Mucosa of gallbladder (tissue), 1 donor: Measurements from ENCODE around the gene CCDC92B. TPM values are rescaled to one million over a fixed set of nuclear protein-coding genes. Genes with fewer than 3 reads are reported as not detected.

Experiments
- DNase-seq: peaks from one replicate; pipeline ENCODE4 v3.0.0-alpha.2; 2020; ENCODE audit warnings: low spot score
- total RNA-seq: library from RNA; stranded (reverse); gene quantifications from one replicate; pipeline ENCODE4 v1.2.1, GENCODE V29; 2021
- donor health status: DM: no; HTN: no; CAD: no.

The CCDC92B gene
- total RNA-seq, 1 donor from 2014 or later, result 0.14 TPM

GRCh38 chr17:2778489-2778888, 29.0 kb upstream of the CCDC92B start:
- no peak for DNase-seq

- no peak for DNase-seq
Measured at GRCh38 chr17:2777242-2777867, 27.9 kb upstream of the CCDC92B start.

- DNase-seq, result no peak
Measured at GRCh38 chr17:2776589-2777241, 27.3 kb upstream of the CCDC92B start.

- no peak for DNase-seq
Measured at GRCh38 chr17:2775206-2775605, 25.8 kb upstream of the CCDC92B start.

- no peak for DNase-seq
Measured at GRCh38 chr17:2770129-2770528, 20.7 kb upstream of the CCDC92B start.

GRCh38 chr17:2758870-2759269, 9.4 kb upstream of the CCDC92B start:
- no peak for DNase-seq

GRCh38 chr17:2755891-2756724, 6.7 kb upstream of the CCDC92B start:
- DNase-seq, result no peak

- DNase-seq, result no peak
Measured at GRCh38 chr17:2751491-2751890, 2.0 kb upstream of the CCDC92B start.

GRCh38 chr17:2750721-2751120, 1.3 kb upstream of the CCDC92B start:
- DNase-seq, result no peak

- peak; percentile 73 for DNase-seq
Measured at GRCh38 chr17:2749784-2750181, 331 bp upstream of the CCDC92B start.

- peak; percentile 26 for DNase-seq
Measured at GRCh38 chr17:2745317-2746037, 4.0 kb downstream of the CCDC92B start.

GRCh38 chr17:2737693-2738092, 11.8 kb downstream of the CCDC92B start:
- DNase-seq, result no peak

- no peak for DNase-seq
Measured at GRCh38 chr17:2736956-2737355, 12.5 kb downstream of the CCDC92B start.

GRCh38 chr17:2735896-2736295, 13.6 kb downstream of the CCDC92B start:
- DNase-seq, result no peak

- no peak for DNase-seq
Measured at GRCh38 chr17:2734939-2735338, 14.5 kb downstream of the CCDC92B start.

GRCh38 chr17:2731807-2732206, 17.6 kb downstream of the CCDC92B start:
- no peak for DNase-seq

- no peak for DNase-seq
Measured at GRCh38 chr17:2730764-2731353, 18.6 kb downstream of the CCDC92B start.

GRCh38 chr17:2724784-2725164, 24.7 kb downstream of the CCDC92B start:
- no peak for DNase-seq

- DNase-seq, result no peak
Measured at GRCh38 chr17:2723997-2724783, 25.3 kb downstream of the CCDC92B start.

- DNase-seq, result no peak
Measured at GRCh38 chr17:2723505-2723996, 25.9 kb downstream of the CCDC92B start.

- no peak for DNase-seq
Measured at GRCh38 chr17:2722611-2723010, 26.8 kb downstream of the CCDC92B start.
